Chondrocyte (in vitro differentiated cells): ENCODE results near the gene CREB5. TPM values are rescaled to one million over a fixed set of nuclear protein-coding genes. Genes with fewer than 3 reads are reported as not detected.
"Not testable (repeated sequence)": the region's sequence is repeated elsewhere in the genome, so short reads cannot be mapped to it uniquely, and the experiment has no call there.

Experiments used
- DNase-seq: peaks from one replicate; pipeline ENCODE4 v3.0.0; 2021; ENCODE audit warnings: mixed read lengths, low spot score
- H3K27ac Mint-ChIP-seq: one replicate; pipeline ENCODE4 v1.8.0; 2021; ENCODE audit warnings: mild to moderate bottlenecking, moderate library complexity, mixed read lengths; ENCODE audit not compliant: unreplicated experiment
- H3K27me3 Mint-ChIP-seq: 2 replicates; pipeline ENCODE4 v1.8.0; 2021; ENCODE audit warnings: low read depth, mixed read lengths
- H3K36me3 Mint-ChIP-seq: 2 replicates; pipeline ENCODE4 v1.8.0; 2021; ENCODE audit warnings: low read depth, mixed read lengths
- H3K4me1 Mint-ChIP-seq: 2 replicates; pipeline ENCODE4 v1.8.0; 2021; ENCODE audit warnings: low read depth, mild to moderate bottlenecking, mixed read lengths
- H3K4me3 Mint-ChIP-seq: one replicate; pipeline ENCODE4 v1.8.0; 2021; ENCODE audit warnings: mild to moderate bottlenecking, moderate library complexity, mixed read lengths; ENCODE audit not compliant: unreplicated experiment
- H3K9me3 Mint-ChIP-seq: 2 replicates; pipeline ENCODE4 v1.8.0; 2021; ENCODE audit warnings: low read depth, mixed read lengths
- CTCF ChIP-seq: fragments of 200-600 bp; sonication (generic); IDR thresholded peaks from 2 replicates; pipeline ENCODE4 v1.5.0; 2021; ENCODE audit warnings: antibody characterized with exemption, mild to moderate bottlenecking, moderate library complexity
- total RNA-seq: library from RNA; stranded (reverse); gene quantifications from 3 replicates; pipeline ENCODE4 v1.2.1, GENCODE V29; 2021

CREB5 gene
- total RNA-seq, 1 donor from 2014 or later = 8.2 TPM

GRCh38 chr7:28785041-28785995 is 373.0 kb downstream of the CREB5 start:
- no peaks in the 10 kb centered on the region for H3K9me3 Mint-ChIP-seq
- no peaks in the 10 kb centered on the region for H3K4me1 Mint-ChIP-seq
- DNase-seq = no peak
- peaks cover 2% of the 10 kb centered on the region for H3K36me3 Mint-ChIP-seq
- no peak overlapping the region for H3K4me3 Mint-ChIP-seq
- TF ChIP-seq CTCF = no peak
- H3K27me3 Mint-ChIP-seq = no peaks in the 10 kb centered on the region
- H3K27ac Mint-ChIP-seq = no peak overlapping the region

DNA sequence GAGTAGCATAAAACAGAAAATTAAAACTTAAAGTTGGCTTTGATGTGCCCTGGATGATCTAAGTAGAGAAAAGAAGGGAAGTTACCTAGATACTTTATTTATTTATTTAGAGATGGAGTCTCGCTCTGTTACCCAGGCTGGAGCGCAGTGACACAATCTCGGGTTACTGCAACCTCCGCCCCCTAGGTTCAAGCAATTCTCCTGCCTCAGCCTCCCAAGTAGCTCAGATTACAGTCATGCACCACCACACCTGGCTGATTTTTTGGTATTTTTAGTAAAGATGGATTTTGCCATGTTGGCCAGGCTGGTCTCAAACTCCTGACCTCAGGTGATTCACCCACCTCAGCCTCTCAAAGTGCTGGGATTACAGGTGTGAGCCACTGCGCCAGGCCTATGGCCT is 373.8 kb downstream of the CREB5 start:
- not testable (repeated sequence) for H3K9me3 Mint-ChIP-seq, H3K27ac Mint-ChIP-seq, H3K4me1 Mint-ChIP-seq

DNA sequence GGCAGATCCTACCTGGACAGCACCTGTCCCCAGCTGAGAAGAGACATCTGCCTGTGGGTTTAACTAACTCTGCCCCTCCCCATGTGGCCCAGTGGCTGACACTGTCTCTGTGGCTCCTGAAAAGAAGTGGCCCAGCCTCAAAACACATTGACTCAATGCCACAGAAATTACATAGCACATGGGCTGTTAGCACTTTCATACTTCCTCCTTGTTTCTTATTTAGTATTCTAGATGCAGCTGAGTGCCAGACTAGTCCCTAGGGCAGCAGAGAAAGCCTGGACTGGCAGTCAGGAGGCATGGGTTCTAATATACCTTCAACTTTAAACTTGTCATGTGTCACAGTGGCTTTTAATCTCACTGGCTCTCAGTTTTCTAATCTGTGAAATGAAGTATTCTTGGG is 374.8 kb downstream of the CREB5 start:
- no peak for TF ChIP-seq CTCF
- Mint-ChIP-seq H3K27me3 (no peaks in the 10 kb centered on the region), H3K4me1 (no peaks in the 10 kb centered on the region), H3K4me3 (no peak overlapping the region), H3K9me3 (no peaks in the 10 kb centered on the region), H3K27ac (no peak overlapping the region), H3K36me3 (no peaks in the 10 kb centered on the region)
- DNase-seq = no peak

More for the DNA sequence above, 373.8 kb downstream of the CREB5 start:
- not testable (repeated sequence) for DNase-seq, H3K27me3 Mint-ChIP-seq, H3K4me3 Mint-ChIP-seq, H3K36me3 Mint-ChIP-seq

- H3K9me3 Mint-ChIP-seq = no peaks in the 10 kb centered on the region
- no peak for TF ChIP-seq CTCF
- no peaks in the 10 kb centered on the region for H3K27me3 Mint-ChIP-seq
- H3K4me1 Mint-ChIP-seq = no peaks in the 10 kb centered on the region
- no peak overlapping the region for H3K27ac Mint-ChIP-seq
- DNase-seq = no peak
- H3K36me3 Mint-ChIP-seq = no peaks in the 10 kb centered on the region
- H3K4me3 Mint-ChIP-seq = no peak overlapping the region
Measured at GRCh38 chr7:28790467-28790866, 378.1 kb downstream of the CREB5 start.

GRCh38 chr7:28792858-28793257 is 380.5 kb downstream of the CREB5 start:
- no peaks in the 10 kb centered on the region for H3K27me3 Mint-ChIP-seq
- H3K36me3 Mint-ChIP-seq = no peaks in the 10 kb centered on the region
- no peak overlapping the region for H3K27ac Mint-ChIP-seq
- no peaks in the 10 kb centered on the region for H3K9me3 Mint-ChIP-seq
- TF ChIP-seq CTCF = no peak
- H3K4me3 Mint-ChIP-seq = no peak overlapping the region
- DNase-seq = no peak
- H3K4me1 Mint-ChIP-seq = no peaks in the 10 kb centered on the region
